Osteocyte (in vitro differentiated cells): ENCODE measurements around the gene BCAS4. TPM values are rescaled to one million over a fixed set of nuclear protein-coding genes. Genes with fewer than 3 reads are reported as not detected.
A peak's percentile ranks its signal among the peaks of the same experiment; 100 is the strongest.

Source experiments
- DNase-seq: peaks from one replicate; pipeline ENCODE4 v3.0.0; 2021; ENCODE audit warnings: mixed read lengths; ENCODE audit not compliant: unreplicated experiment; ENCODE audit errors: extremely low spot score
- H3K27ac Mint-ChIP-seq: one replicate; pipeline ENCODE4 v1.8.0; 2021; ENCODE audit warnings: mild to moderate bottlenecking, mixed read lengths; ENCODE audit not compliant: unreplicated experiment
- H3K27me3 Mint-ChIP-seq: one replicate; pipeline ENCODE4 v1.8.0; 2021; ENCODE audit warnings: mixed read lengths; ENCODE audit not compliant: unreplicated experiment
- H3K36me3 Mint-ChIP-seq: one replicate; pipeline ENCODE4 v1.8.0; 2021; ENCODE audit warnings: mixed read lengths; ENCODE audit not compliant: unreplicated experiment
- H3K4me1 Mint-ChIP-seq: one replicate; pipeline ENCODE4 v1.8.0; 2021; ENCODE audit warnings: mixed read lengths; ENCODE audit not compliant: unreplicated experiment
- H3K4me3 Mint-ChIP-seq: one replicate; pipeline ENCODE4 v1.8.0; 2021; ENCODE audit warnings: mild to moderate bottlenecking, moderate library complexity, mixed read lengths; ENCODE audit not compliant: unreplicated experiment
- H3K9me3 Mint-ChIP-seq: one replicate; pipeline ENCODE4 v1.8.0; 2021; ENCODE audit warnings: mixed read lengths; ENCODE audit not compliant: unreplicated experiment
- total RNA-seq: library from RNA; stranded (reverse); gene quantifications from 2 replicates; pipeline ENCODE4 v1.2.1, GENCODE V29; 2021
- TF ChIP-seq, protein P1 (sequence below): fragments of 200-600 bp; sonication (generic); IDR thresholded peaks from 2 replicates; pipeline ENCODE4 v1.5.0; 2021; ENCODE audit warnings: antibody characterized with exemption, mild to moderate bottlenecking, moderate library complexity

BCAS4 gene
- total RNA-seq, 1 donor from 2014 or later = 4.2 TPM

DNA sequence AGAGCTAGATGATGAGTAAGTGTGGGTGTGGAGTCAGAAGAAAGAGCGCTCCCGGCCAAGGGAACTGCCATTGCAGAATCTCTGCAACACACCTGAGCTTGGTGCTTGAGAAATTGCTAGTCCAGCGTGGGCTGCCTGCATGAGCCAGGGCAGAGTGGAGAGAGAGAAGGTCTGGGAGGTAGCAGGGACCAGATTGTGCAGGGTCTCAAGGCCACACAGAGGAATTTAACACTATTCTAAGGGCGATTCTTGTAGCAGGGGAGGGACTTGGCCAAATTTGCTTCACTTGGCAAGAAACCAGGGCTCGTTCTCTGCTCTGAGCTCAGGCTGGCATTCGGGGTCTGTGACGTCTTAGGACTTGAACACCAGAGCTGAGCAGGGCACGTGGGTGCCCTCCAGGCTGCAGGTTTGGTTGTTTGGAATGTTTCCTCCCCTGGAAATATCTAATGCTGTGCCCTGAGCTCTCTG is 53.5 kb downstream of the BCAS4 start:
- DNase-seq = no peak
- Mint-ChIP-seq H3K4me1 (peaks cover 27% of the 10 kb centered on the region), H3K27ac (peak overlapping the region; percentile 53), H3K9me3 (no peaks in the 10 kb centered on the region), H3K4me3 (no peak overlapping the region), H3K27me3 (no peaks in the 10 kb centered on the region), H3K36me3 (no peaks in the 10 kb centered on the region)
- TF ChIP-seq, protein P1, sequence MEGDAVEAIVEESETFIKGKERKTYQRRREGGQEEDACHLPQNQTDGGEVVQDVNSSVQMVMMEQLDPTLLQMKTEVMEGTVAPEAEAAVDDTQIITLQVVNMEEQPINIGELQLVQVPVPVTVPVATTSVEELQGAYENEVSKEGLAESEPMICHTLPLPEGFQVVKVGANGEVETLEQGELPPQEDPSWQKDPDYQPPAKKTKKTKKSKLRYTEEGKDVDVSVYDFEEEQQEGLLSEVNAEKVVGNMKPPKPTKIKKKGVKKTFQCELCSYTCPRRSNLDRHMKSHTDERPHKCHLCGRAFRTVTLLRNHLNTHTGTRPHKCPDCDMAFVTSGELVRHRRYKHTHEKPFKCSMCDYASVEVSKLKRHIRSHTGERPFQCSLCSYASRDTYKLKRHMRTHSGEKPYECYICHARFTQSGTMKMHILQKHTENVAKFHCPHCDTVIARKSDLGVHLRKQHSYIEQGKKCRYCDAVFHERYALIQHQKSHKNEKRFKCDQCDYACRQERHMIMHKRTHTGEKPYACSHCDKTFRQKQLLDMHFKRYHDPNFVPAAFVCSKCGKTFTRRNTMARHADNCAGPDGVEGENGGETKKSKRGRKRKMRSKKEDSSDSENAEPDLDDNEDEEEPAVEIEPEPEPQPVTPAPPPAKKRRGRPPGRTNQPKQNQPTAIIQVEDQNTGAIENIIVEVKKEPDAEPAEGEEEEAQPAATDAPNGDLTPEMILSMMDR = no peak

DNA sequence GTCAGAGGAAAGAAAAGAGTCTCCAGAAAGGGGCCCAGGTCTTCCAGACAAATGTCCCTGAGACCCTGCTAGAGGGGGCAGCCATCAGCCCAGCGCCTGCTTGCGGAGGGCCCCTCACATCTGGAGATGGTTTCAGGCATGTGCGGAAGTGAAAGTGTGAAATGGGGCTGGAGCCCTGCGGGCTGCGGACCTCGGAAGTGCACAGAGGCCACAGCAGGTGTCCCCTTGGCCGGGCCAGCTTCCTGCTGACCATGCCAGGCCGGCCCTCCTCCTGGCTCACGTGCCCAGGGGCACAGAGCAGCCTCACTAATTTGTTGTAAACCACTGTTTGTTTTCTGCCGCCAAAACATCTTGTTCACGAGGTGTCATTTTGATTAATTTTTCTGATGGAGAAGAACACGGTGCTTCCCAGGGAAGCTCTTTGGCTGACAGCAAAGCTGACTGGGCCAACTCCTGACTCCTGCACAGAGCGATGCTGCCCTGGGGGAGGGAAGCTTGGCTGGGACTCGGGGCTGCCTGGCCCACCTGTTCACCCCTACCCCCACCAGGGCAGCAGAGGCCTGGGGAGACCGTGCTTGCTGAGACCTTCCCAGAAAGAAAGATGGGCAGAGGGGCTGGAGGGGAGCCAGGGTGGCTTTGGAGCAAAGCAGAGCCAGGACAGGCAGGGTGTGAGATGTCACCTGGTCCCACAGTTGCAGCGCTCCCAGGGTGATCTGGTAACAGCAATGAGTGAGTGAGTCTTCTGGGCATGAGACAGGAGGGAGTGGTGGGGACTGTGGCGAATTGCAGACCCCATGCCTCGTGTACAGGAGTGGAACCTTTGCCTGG is 54.2 kb downstream of the BCAS4 start:
- Mint-ChIP-seq H3K36me3 (no peaks in the 10 kb centered on the region), H3K4me3 (no peak overlapping the region), H3K9me3 (no peaks in the 10 kb centered on the region), H3K27me3 (no peaks in the 10 kb centered on the region), H3K27ac (peak overlapping the region; percentile 53), H3K4me1 (peaks cover 27% of the 10 kb centered on the region)
- no peak for DNase-seq
- TF ChIP-seq, protein P1 = no peak

DNA sequence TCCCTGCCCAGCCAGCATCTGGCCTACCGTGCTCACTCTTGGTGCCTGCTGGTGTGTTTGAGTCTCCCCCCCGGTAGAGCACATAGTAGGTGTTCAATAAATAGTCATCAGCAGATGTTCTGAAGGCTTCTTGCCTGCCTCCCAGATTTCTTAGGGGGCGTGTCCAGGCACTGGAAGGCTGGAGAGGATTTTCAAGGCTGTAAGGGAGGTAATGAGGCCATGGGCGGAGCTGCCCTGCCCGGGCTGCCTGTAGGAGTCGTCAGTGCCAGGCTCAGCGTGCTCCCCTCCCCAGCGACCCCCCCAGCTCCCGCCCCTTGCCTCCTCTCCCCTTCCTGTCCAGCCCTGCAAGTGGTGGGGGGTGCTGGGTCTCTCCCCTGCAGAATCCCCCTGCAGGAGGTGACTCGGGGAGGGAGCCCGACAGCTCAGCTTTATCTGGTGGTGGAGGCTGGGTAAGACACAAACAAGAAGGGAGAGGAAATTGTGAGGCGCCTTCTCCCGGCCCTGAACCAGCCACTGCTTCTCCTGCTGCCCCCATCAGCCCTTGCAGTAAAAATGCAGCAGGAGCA is 55.9 kb downstream of the BCAS4 start:
- no peaks in the 10 kb centered on the region for H3K9me3 Mint-ChIP-seq
- H3K27ac Mint-ChIP-seq = no peak overlapping the region
- H3K4me3 Mint-ChIP-seq = no peak overlapping the region
- H3K36me3 Mint-ChIP-seq = no peaks in the 10 kb centered on the region
- DNase-seq = no peak
- H3K27me3 Mint-ChIP-seq = no peaks in the 10 kb centered on the region
- peaks cover 21% of the 10 kb centered on the region for H3K4me1 Mint-ChIP-seq
- TF ChIP-seq, protein P1 = no peak

DNA sequence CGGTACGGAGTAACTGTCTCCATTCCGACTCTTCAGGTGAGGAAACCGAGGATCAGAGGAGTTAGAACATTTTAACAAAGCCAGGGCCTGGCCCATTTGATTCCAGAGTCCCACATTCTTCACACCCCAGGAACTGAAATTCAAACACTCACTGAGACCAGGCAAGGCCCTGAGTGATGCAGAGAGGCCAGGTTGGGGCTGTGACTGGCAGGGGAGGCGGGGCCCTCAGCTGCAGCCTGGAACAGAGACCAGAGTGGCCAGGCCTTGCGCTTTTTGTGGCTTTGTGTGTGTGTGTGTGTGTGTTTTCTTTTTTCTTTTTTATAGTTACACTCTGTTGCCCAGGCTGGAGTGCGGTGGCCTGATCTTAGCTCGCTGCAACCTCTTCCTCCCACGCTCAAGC is 57.2 kb downstream of the BCAS4 start:
- no peak overlapping the region for H3K27ac Mint-ChIP-seq
- TF ChIP-seq, protein P1 = no peak
- no peaks in the 10 kb centered on the region for H3K27me3 Mint-ChIP-seq
- H3K4me1 Mint-ChIP-seq = peaks cover 19% of the 10 kb centered on the region
- DNase-seq = no peak
- H3K9me3 Mint-ChIP-seq = no peaks in the 10 kb centered on the region
- H3K4me3 Mint-ChIP-seq = no peak overlapping the region
- no peaks in the 10 kb centered on the region for H3K36me3 Mint-ChIP-seq

DNA sequence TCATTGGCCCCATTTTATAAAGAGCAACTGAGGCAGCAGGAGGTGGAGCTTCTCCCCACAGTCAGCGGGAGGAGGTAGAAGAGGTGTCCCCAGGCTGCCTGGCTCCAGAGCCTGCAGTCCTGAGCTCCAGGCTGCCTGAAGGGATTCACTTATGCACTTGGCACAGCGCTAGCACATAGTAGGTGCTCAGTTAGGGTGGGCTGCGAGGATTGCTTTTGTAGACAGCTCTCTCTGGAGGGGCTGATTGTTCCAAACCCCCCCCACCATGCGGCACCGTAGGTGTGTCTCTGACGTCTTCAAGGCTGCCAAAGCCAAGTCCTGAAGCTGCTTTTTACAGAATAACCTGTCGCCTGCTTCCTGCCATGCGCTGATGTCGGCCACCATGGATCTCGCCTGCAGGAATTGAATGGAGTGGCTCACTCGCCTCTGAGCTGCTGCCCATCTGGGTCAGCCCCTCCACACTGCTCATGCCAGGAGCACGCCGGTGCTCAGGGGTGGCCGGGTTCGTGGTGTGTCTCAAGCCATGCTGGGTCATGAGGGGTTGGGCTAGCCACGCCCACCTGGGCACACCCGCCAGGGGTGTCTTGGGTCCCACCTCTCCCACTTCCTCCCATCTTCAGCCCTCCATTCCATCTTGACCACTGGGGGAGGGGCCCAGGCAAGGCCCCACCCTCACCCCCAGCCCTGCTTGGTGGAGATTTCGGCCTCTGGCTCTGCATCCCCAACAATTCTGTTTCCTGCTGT is 59.8 kb downstream of the BCAS4 start:
- Mint-ChIP-seq H3K4me1 (peaks cover under 1% of the 10 kb centered on the region), H3K27ac (no peak overlapping the region), H3K27me3 (no peaks in the 10 kb centered on the region), H3K4me3 (no peak overlapping the region), H3K9me3 (no peaks in the 10 kb centered on the region), H3K36me3 (no peaks in the 10 kb centered on the region)
- TF ChIP-seq, protein P1 = no peak
- DNase-seq = no peak
